ENCODE measurements around the gene VCAN.
"Not testable (repeated sequence)": the region's sequence is repeated elsewhere in the genome, so short reads cannot be mapped to it uniquely, and the experiment has no call there.

VCAN gene

GRCh38 chr5:83471405-83472212, at the start of gene VCAN:
Gene VCAN (plus strand): TSS chr5:83471744. CDS start chr5:83483519, 11,775 bp downstream.
- in situ Hi-C loops (cut with HindIII; ENCODE audit: low sequenced_read_pairs) = no loop called here

GRCh38 chr5:83422284-83422683, 49.3 kb upstream of the VCAN start:
- in situ Hi-C loops (cut with HindIII; ENCODE audit: low sequenced_read_pairs) = no loop called here

GRCh38 chr5:83426855-83427254, 44.7 kb upstream of the VCAN start:
- in situ Hi-C loops (cut with HindIII; ENCODE audit: low sequenced_read_pairs) = no loop called here

- in situ Hi-C loops (cut with HindIII; ENCODE audit: low sequenced_read_pairs) = no loop called here
Observed at GRCh38 chr5:83428126-83428525, 43.4 kb upstream of the VCAN start.

- in situ Hi-C loops (cut with HindIII; ENCODE audit: low sequenced_read_pairs) = no loop called here
Observed at GRCh38 chr5:83428890-83429289, 42.7 kb upstream of the VCAN start.

GRCh38 chr5:83430130-83431010, 41.2 kb upstream of the VCAN start:
- in situ Hi-C loops (cut with HindIII; ENCODE audit: low sequenced_read_pairs) = no loop called here

- in situ Hi-C loops (cut with HindIII; ENCODE audit: low sequenced_read_pairs) = no loop called here
Observed at GRCh38 chr5:83433891-83434290, 37.7 kb upstream of the VCAN start.

GRCh38 chr5:83434946-83435345, 36.6 kb upstream of the VCAN start:
- in situ Hi-C loops (cut with HindIII; ENCODE audit: low sequenced_read_pairs) = no loop called here

GRCh38 chr5:83436276-83436675, 35.3 kb upstream of the VCAN start:
- in situ Hi-C loops (cut with HindIII; ENCODE audit: low sequenced_read_pairs) = no loop called here

GRCh38 chr5:83437697-83438096, 33.8 kb upstream of the VCAN start:
- in situ Hi-C loops (cut with HindIII; ENCODE audit: low sequenced_read_pairs) = not testable (repeated sequence)

GRCh38 chr5:83440826-83441225, 30.7 kb upstream of the VCAN start:
- in situ Hi-C loops (cut with HindIII; ENCODE audit: low sequenced_read_pairs) = no loop called here

GRCh38 chr5:83441747-83442146, 29.8 kb upstream of the VCAN start:
- in situ Hi-C loops (cut with HindIII; ENCODE audit: low sequenced_read_pairs) = no loop called here

GRCh38 chr5:83443534-83443933, 28.0 kb upstream of the VCAN start:
- in situ Hi-C loops (cut with HindIII; ENCODE audit: low sequenced_read_pairs) = no loop called here

- in situ Hi-C loops (cut with HindIII; ENCODE audit: low sequenced_read_pairs) = no loop called here
Observed at GRCh38 chr5:83444445-83444844, 27.1 kb upstream of the VCAN start.

GRCh38 chr5:83446253-83446947, 25.1 kb upstream of the VCAN start:
- in situ Hi-C loops (cut with HindIII; ENCODE audit: low sequenced_read_pairs) = no loop called here

GRCh38 chr5:83447533-83447932, 24.0 kb upstream of the VCAN start:
- in situ Hi-C loops (cut with HindIII; ENCODE audit: low sequenced_read_pairs) = no loop called here

GRCh38 chr5:83450183-83450966, 21.2 kb upstream of the VCAN start:
- in situ Hi-C loops (cut with HindIII; ENCODE audit: low sequenced_read_pairs) = no loop called here

GRCh38 chr5:83450967-83451248, 20.6 kb upstream of the VCAN start:
- in situ Hi-C loops (cut with HindIII; ENCODE audit: low sequenced_read_pairs) = no loop called here

GRCh38 chr5:83451955-83452354, 19.6 kb upstream of the VCAN start:
- in situ Hi-C loops (cut with HindIII; ENCODE audit: low sequenced_read_pairs) = no loop called here

GRCh38 chr5:83453937-83454336, 17.6 kb upstream of the VCAN start:
- in situ Hi-C loops (cut with HindIII; ENCODE audit: low sequenced_read_pairs) = no loop called here

GRCh38 chr5:83464261-83464660, 7.3 kb upstream of the VCAN start:
- in situ Hi-C loops (cut with HindIII; ENCODE audit: low sequenced_read_pairs) = no loop called here

All from endothelial cell of hepatic sinusoid (primary cell).